ENCODE data around the gene KRTAP9-7.

Gene KRTAP9-7

GRCh38 chr17:41287050-41287449 lies 11.6 kb downstream of the KRTAP9-7 start:
- Histone ChIP-seq H3K27ac (ENCODE audit: low read depth, low read length, poor library complexity, severe bottlenecking) (no peak overlapping the region), H3F3A (ENCODE audit: insufficient read depth, low read length) (no peaks in the 10 kb centered on the region), H3K79me2 (ENCODE audit: insufficient read depth, low read length) (no peaks in the 10 kb centered on the region), H3K4me1 (ENCODE audit: insufficient read depth, low read length, severe bottlenecking) (no peaks in the 10 kb centered on the region), H3K36me3 (ENCODE audit: insufficient read depth, low read length) (no peaks in the 10 kb centered on the region), H3K9me3 (ENCODE audit: low read length) (no peaks in the 10 kb centered on the region), H2AFZ (ENCODE audit: low read length) (no peak overlapping the region), H3K27me3 (ENCODE audit: insufficient read depth, low read length) (no peaks in the 10 kb centered on the region), H3K9me2 (ENCODE audit: low read depth, low read length) (no peaks in the 10 kb centered on the region), H3K4me3 (ENCODE audit: low read depth, low read length, poor library complexity, severe bottlenecking) (no peak overlapping the region), H3K4me2 (ENCODE audit: low read length) (no peak overlapping the region), H3K9ac (ENCODE audit: low read length) (no peak overlapping the region), H4K20me1 (ENCODE audit: insufficient read depth, low read length) (no peaks in the 10 kb centered on the region)
- TF ChIP-seq CTCF (IDR thresholded peaks at IDR 0.05; ENCODE audit: low read length) (no peak), EZH2 (IDR thresholded peaks at IDR 0.05; ENCODE audit: borderline replicate concordance, low read length) (no peak)

- no peak for TF ChIP-seq EZH2 (IDR thresholded peaks at IDR 0.05; ENCODE audit: borderline replicate concordance, low read length)
- no peaks in the 10 kb centered on the region for H3K4me1 ChIP-seq (ENCODE audit: insufficient read depth, low read length, severe bottlenecking)
- no peaks in the 10 kb centered on the region for H3K36me3 ChIP-seq (ENCODE audit: insufficient read depth, low read length)
- H4K20me1 ChIP-seq (ENCODE audit: insufficient read depth, low read length): no peaks in the 10 kb centered on the region
- no peaks in the 10 kb centered on the region for H3K9me3 ChIP-seq (ENCODE audit: low read length)
- no peak overlapping the region for H2AFZ ChIP-seq (ENCODE audit: low read length)
- H3K4me2 ChIP-seq (ENCODE audit: low read length): no peak overlapping the region
- no peak overlapping the region for H3K4me3 ChIP-seq (ENCODE audit: low read depth, low read length, poor library complexity, severe bottlenecking)
- H3K79me2 ChIP-seq (ENCODE audit: insufficient read depth, low read length): no peaks in the 10 kb centered on the region
- H3F3A ChIP-seq (ENCODE audit: insufficient read depth, low read length): no peaks in the 10 kb centered on the region
- H3K9ac ChIP-seq (ENCODE audit: low read length): no peak overlapping the region
- no peaks in the 10 kb centered on the region for H3K9me2 ChIP-seq (ENCODE audit: low read depth, low read length)
- H3K27ac ChIP-seq (ENCODE audit: low read depth, low read length, poor library complexity, severe bottlenecking): no peak overlapping the region
- H3K27me3 ChIP-seq (ENCODE audit: insufficient read depth, low read length): no peaks in the 10 kb centered on the region
Observed at GRCh38 chr17:41294016-41294415, 18.5 kb downstream of the KRTAP9-7 start.

GRCh38 chr17:41296846-41297245 lies 21.3 kb downstream of the KRTAP9-7 start:
- Histone ChIP-seq H3F3A (ENCODE audit: insufficient read depth, low read length) (no peaks in the 10 kb centered on the region), H3K9me3 (ENCODE audit: low read length) (no peaks in the 10 kb centered on the region), H3K9ac (ENCODE audit: low read length) (no peak overlapping the region), H3K36me3 (ENCODE audit: insufficient read depth, low read length) (no peaks in the 10 kb centered on the region), H3K27ac (ENCODE audit: low read depth, low read length, poor library complexity, severe bottlenecking) (no peak overlapping the region), H3K27me3 (ENCODE audit: insufficient read depth, low read length) (no peaks in the 10 kb centered on the region), H3K4me1 (ENCODE audit: insufficient read depth, low read length, severe bottlenecking) (no peaks in the 10 kb centered on the region), H3K4me2 (ENCODE audit: low read length) (no peak overlapping the region), H2AFZ (ENCODE audit: low read length) (no peak overlapping the region), H3K9me2 (ENCODE audit: low read depth, low read length) (no peaks in the 10 kb centered on the region), H3K4me3 (ENCODE audit: low read depth, low read length, poor library complexity, severe bottlenecking) (no peak overlapping the region), H3K79me2 (ENCODE audit: insufficient read depth, low read length) (no peaks in the 10 kb centered on the region), H4K20me1 (ENCODE audit: insufficient read depth, low read length) (no peaks in the 10 kb centered on the region)
- no peak for TF ChIP-seq EZH2 (IDR thresholded peaks at IDR 0.05; ENCODE audit: borderline replicate concordance, low read length)
- no peak for TF ChIP-seq CTCF (IDR thresholded peaks at IDR 0.05; ENCODE audit: low read length)

- Histone ChIP-seq H3F3A (ENCODE audit: insufficient read depth, low read length) (no peaks in the 10 kb centered on the region), H3K36me3 (ENCODE audit: insufficient read depth, low read length) (no peaks in the 10 kb centered on the region), H4K20me1 (ENCODE audit: insufficient read depth, low read length) (no peaks in the 10 kb centered on the region), H3K79me2 (ENCODE audit: insufficient read depth, low read length) (no peaks in the 10 kb centered on the region), H3K9ac (ENCODE audit: low read length) (no peak overlapping the region), H3K27me3 (ENCODE audit: insufficient read depth, low read length) (no peaks in the 10 kb centered on the region), H2AFZ (ENCODE audit: low read length) (no peak overlapping the region), H3K9me2 (ENCODE audit: low read depth, low read length) (no peaks in the 10 kb centered on the region), H3K27ac (ENCODE audit: low read depth, low read length, poor library complexity, severe bottlenecking) (no peak overlapping the region), H3K4me1 (ENCODE audit: insufficient read depth, low read length, severe bottlenecking) (no peaks in the 10 kb centered on the region), H3K4me2 (ENCODE audit: low read length) (no peak overlapping the region), H3K9me3 (ENCODE audit: low read length) (no peaks in the 10 kb centered on the region), H3K4me3 (ENCODE audit: low read depth, low read length, poor library complexity, severe bottlenecking) (no peak overlapping the region)
- TF ChIP-seq EZH2 (IDR thresholded peaks at IDR 0.05; ENCODE audit: borderline replicate concordance, low read length) (no peak), CTCF (IDR thresholded peaks at IDR 0.05; ENCODE audit: low read length) (no peak)
Observed at GRCh38 chr17:41298458-41299135, 23.1 kb downstream of the KRTAP9-7 start.

Data from OCI-LY1 (cell line).